IMR-90 (cell line): ENCODE data around the gene COPZ2.

Source experiments
- CEBPB ChIP-seq: IDR thresholded peaks from 2 replicates; pipeline ENCODE4 v1.6.1; 2012; ENCODE audit warnings: low read depth, low read length, improper control_type of control experiment
- FOS ChIP-seq: fragments of 150-350 bp; IDR thresholded peaks from 2 replicates; pipeline ENCODE4 v1.6.1; 2016; ENCODE audit warnings: low read depth, low read length
- POLR2A ChIP-seq: IDR thresholded peaks from 2 replicates; pipeline ENCODE4 v1.6.1; 2012; ENCODE audit warnings: mild to moderate bottlenecking, low read depth, low read length
- RFX5 ChIP-seq: IDR thresholded peaks from 2 replicates; pipeline ENCODE4 v1.8.0; 2012; ENCODE audit warnings: low read depth, mild to moderate bottlenecking, low read length, moderate library complexity
- TF ChIP-seq, protein P1 (sequence below): conservative IDR thresholded peaks from 2 replicates; pipeline ENCODE4 v1.5.1; 2012; ENCODE audit warnings: mild to moderate bottlenecking, low read depth, low read length, improper control_type of control experiment

DNA sequence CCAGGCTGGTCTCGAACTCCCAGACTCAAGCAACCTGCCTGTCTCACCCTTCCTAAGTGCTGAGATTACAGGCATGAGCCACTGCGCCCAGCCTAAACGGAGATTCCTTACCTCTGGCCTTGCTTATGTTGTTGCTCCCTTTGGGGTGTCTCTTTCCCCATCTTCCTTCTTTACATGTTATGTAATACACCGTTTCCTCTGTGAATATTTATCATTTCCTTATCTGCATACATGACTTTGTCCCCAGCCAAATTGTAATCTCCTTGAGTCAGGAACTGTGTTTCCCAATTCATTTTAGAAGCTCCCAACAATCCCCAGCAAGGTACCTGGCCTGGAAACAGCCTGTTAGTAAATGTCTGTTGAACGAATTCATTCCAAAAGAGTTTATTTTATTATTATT lies 15.7 kb downstream of the COPZ2 start:
- TF ChIP-seq POLR2A (no peak), FOS (no peak), RFX5 (no peak), CEBPB (no peak)
- TF ChIP-seq, protein P1, sequence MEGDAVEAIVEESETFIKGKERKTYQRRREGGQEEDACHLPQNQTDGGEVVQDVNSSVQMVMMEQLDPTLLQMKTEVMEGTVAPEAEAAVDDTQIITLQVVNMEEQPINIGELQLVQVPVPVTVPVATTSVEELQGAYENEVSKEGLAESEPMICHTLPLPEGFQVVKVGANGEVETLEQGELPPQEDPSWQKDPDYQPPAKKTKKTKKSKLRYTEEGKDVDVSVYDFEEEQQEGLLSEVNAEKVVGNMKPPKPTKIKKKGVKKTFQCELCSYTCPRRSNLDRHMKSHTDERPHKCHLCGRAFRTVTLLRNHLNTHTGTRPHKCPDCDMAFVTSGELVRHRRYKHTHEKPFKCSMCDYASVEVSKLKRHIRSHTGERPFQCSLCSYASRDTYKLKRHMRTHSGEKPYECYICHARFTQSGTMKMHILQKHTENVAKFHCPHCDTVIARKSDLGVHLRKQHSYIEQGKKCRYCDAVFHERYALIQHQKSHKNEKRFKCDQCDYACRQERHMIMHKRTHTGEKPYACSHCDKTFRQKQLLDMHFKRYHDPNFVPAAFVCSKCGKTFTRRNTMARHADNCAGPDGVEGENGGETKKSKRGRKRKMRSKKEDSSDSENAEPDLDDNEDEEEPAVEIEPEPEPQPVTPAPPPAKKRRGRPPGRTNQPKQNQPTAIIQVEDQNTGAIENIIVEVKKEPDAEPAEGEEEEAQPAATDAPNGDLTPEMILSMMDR: no peak
